ENCODE measurements around the gene FBXO24.
"Not testable (repeated sequence)": the region's sequence is repeated elsewhere in the genome, so short reads cannot be mapped to it uniquely, and the experiment has no call there.

FBXO24 gene

DNA sequence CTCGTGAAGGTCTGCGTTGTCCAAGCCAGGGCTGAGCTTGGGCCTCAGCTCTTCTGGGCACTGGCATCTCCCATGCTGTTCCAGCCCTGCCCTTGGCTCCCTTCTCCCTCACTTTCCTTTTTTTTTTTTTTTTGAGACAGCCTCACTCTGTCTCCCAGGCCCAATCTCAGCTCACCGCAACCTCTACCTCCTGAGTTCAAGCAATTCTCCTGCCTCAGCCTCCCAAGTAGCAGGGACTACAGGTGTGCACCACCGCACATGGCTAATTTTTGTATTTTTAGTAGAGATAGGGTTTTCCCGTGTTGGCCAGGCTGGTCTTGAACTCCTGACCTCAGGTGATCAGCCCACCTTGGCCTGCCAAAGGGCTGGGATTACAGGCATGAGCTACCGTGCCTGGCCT lies 21.7 kb upstream of the FBXO24 start:
- H3K4me1 ChIP-seq (ENCODE audit: control insufficient read depth, insufficient read depth, low read length); H3K27ac ChIP-seq (ENCODE audit: extremely low read depth, low read depth, low read length); H3K9me3 ChIP-seq (ENCODE audit: control insufficient read depth, insufficient read depth, low read depth, low read length); H3K4me3 ChIP-seq (ENCODE audit: low read depth, low read length): not testable (repeated sequence)
- 0 out of 2 replicates have a peak, but pooled peaks have one; percentile 28 for TF ChIP-seq ZNF785 (tag by site-specific recombination; IDR thresholded peaks at IDR 0.05)
- POLR2A ChIA-PET, result interaction anchor here (0.5 to 4.4 kb wide), 2 partner anchors 22 to 99 kb away, joined by 3 to 26 read pairs; partner anchors contain the start of genes FBXO24 and LRCH4
- CTCF ChIA-PET, result interaction anchor here (0.6 to 3.4 kb wide), 25 partner anchors 8 to 502 kb away, joined by 3 to 37 read pairs (median 5); partner anchors contain the start of genes FBXO24, GNB2, LRCH4 and PCOLCE
- peaks cover 0 to 13% of the 10 kb centered on the region in 2 experiments; a peak in 1 of 3 replicates for H3K36me3 ChIP-seq (ENCODE audit: control insufficient read depth in 2 of 2, insufficient read depth in 1 of 2, low read length in 2 of 2)

DNA sequence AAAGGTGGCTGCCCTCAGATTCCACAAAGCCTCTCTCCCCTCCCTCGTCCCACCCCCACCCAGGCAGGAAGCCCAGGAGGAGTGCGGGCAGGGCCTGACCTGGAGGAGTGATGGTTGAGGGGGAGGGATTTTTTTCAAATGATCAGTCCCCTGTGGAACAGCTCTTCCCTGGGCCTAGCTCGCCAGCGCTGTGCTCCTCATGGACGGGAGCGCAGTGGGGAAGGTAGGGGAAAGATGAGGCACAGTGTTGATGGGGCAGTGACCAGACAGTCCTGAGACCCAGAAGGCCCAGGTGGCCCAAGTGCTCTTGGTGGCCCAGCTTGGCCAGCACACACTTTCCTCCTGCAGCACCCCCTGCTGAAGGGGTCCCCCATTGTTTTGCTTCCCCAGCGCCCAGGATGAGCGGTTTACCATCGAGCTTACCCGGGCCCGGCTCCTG lies 21.0 kb upstream of the FBXO24 start:
- Histone ChIP-seq H3K36me3 (ENCODE audit: control insufficient read depth in 2 of 2, insufficient read depth in 1 of 2, low read length in 2 of 2) (peaks cover 0 to 13% of the 10 kb centered on the region in 2 experiments; a peak in 1 of 3 replicates), H3K9me3 (ENCODE audit: control insufficient read depth, insufficient read depth, low read depth, low read length) (no peaks in the 10 kb centered on the region), H3K4me1 (ENCODE audit: control insufficient read depth, insufficient read depth, low read length) (0 out of 2 replicates have a peak, but pooled peaks cover under 1% of the 10 kb centered on the region), H3K4me3 (ENCODE audit: low read depth, low read length) (no peak overlapping the region), H3K27ac (ENCODE audit: extremely low read depth, low read depth, low read length) (no peak overlapping the region)
- ChIA-PET POLR2A (interaction anchor here (4.4 kb wide), 1 partner anchor 21 kb away, joined by 26 read pairs; the partner anchor contains the start of genes FBXO24 and LRCH4), CTCF (interaction anchor here (0.7 to 3.4 kb wide), 13 partner anchors 10 to 160 kb away, joined by 3 to 37 read pairs (median 7); partner anchors contain the start of genes FBXO24, GNB2 and LRCH4)
- TF ChIP-seq EGR2 (tag by site-specific recombination; IDR thresholded peaks at IDR 0.05; ENCODE audit: low read depth), result peak; percentile 27; the same call in 1 of the 2 replicates
- no peak for TF ChIP-seq ZSCAN4 (tag by site-specific recombination; IDR thresholded peaks at IDR 0.05)
- TF ChIP-seq TCF7L2 (IDR thresholded peaks at IDR 0.05; ENCODE audit: borderline replicate concordance, low read depth, low read length), result no peak
- no peak for TF ChIP-seq ZNF513 (tag by site-specific recombination; IDR thresholded peaks at IDR 0.05)

- Histone ChIP-seq H3K9me3 (ENCODE audit: control insufficient read depth, insufficient read depth, low read depth, low read length) (no peaks in the 10 kb centered on the region), H3K36me3 (ENCODE audit: control insufficient read depth in 2 of 2, insufficient read depth in 1 of 2, low read length in 2 of 2) (peaks cover 0 to 9% of the 10 kb centered on the region in 2 experiments; a peak in 1 of 3 replicates), H3K27ac (ENCODE audit: extremely low read depth, low read depth, low read length) (no peak overlapping the region), H3K4me3 (ENCODE audit: low read depth, low read length) (no peak overlapping the region), H3K4me1 (ENCODE audit: control insufficient read depth, insufficient read depth, low read length) (peaks cover 2% of the 10 kb centered on the region; the same call in 1 of the 2 replicates)
- ChIA-PET CTCF (interaction anchor here (0.9 to 3.4 kb wide), 8 partner anchors 11 to 160 kb away, joined by 3 to 37 read pairs (median 10); partner anchors contain the start of genes FBXO24 and LRCH4), POLR2A (interaction anchor here (0.6 to 4.4 kb wide), 3 partner anchors 20 to 127 kb away, joined by 3 to 26 read pairs (median 5); partner anchors contain the start of genes AGFG2, FBXO24 and LRCH4)
- TF ChIP-seq ZFP3 (tag by site-specific recombination; IDR thresholded peaks at IDR 0.05; ENCODE audit: low read depth) (no peak), ZNF223 (tag by site-specific recombination; IDR thresholded peaks at IDR 0.05) (no peak), ZNF76 (tag by site-specific recombination; IDR thresholded peaks at IDR 0.05; ENCODE audit: borderline replicate concordance, low read depth) (no peak), ZNF621 (tag by site-specific recombination; IDR thresholded peaks at IDR 0.05) (no peak), ZNF184 (tag by site-specific recombination; IDR thresholded peaks at IDR 0.05) (no peak), GLI4 (tag by site-specific recombination; IDR thresholded peaks at IDR 0.05) (no peak), ZNF830 (tag by site-specific recombination; IDR thresholded peaks at IDR 0.05; ENCODE audit: low read depth) (no peak), PRDM1 (tag by site-specific recombination; IDR thresholded peaks at IDR 0.05) (no peak), ZNF157 (tag by site-specific recombination; IDR thresholded peaks at IDR 0.05) (no peak), ZFP41 (tag by site-specific recombination; IDR thresholded peaks at IDR 0.05; ENCODE audit: borderline replicate concordance) (no peak)
- TF ChIP-seq, protein P1, sequence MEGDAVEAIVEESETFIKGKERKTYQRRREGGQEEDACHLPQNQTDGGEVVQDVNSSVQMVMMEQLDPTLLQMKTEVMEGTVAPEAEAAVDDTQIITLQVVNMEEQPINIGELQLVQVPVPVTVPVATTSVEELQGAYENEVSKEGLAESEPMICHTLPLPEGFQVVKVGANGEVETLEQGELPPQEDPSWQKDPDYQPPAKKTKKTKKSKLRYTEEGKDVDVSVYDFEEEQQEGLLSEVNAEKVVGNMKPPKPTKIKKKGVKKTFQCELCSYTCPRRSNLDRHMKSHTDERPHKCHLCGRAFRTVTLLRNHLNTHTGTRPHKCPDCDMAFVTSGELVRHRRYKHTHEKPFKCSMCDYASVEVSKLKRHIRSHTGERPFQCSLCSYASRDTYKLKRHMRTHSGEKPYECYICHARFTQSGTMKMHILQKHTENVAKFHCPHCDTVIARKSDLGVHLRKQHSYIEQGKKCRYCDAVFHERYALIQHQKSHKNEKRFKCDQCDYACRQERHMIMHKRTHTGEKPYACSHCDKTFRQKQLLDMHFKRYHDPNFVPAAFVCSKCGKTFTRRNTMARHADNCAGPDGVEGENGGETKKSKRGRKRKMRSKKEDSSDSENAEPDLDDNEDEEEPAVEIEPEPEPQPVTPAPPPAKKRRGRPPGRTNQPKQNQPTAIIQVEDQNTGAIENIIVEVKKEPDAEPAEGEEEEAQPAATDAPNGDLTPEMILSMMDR (tag by site-specific recombination; IDR thresholded peaks at IDR 0.05), result no peak
- TF ChIP-seq, protein P2, sequence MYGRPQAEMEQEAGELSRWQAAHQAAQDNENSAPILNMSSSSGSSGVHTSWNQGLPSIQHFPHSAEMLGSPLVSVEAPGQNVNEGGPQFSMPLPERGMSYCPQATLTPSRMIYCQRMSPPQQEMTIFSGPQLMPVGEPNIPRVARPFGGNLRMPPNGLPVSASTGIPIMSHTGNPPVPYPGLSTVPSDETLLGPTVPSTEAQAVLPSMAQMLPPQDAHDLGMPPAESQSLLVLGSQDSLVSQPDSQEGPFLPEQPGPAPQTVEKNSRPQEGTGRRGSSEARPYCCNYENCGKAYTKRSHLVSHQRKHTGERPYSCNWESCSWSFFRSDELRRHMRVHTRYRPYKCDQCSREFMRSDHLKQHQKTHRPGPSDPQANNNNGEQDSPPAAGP (tag by site-specific recombination; IDR thresholded peaks at IDR 0.05), result no peak
- TF ChIP-seq, protein P3, sequence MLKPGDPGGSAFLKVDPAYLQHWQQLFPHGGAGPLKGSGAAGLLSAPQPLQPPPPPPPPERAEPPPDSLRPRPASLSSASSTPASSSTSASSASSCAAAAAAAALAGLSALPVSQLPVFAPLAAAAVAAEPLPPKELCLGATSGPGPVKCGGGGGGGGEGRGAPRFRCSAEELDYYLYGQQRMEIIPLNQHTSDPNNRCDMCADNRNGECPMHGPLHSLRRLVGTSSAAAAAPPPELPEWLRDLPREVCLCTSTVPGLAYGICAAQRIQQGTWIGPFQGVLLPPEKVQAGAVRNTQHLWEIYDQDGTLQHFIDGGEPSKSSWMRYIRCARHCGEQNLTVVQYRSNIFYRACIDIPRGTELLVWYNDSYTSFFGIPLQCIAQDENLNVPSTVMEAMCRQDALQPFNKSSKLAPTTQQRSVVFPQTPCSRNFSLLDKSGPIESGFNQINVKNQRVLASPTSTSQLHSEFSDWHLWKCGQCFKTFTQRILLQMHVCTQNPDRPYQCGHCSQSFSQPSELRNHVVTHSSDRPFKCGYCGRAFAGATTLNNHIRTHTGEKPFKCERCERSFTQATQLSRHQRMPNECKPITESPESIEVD (tag by site-specific recombination; IDR thresholded peaks at IDR 0.05), result no peak
- TF ChIP-seq, protein P4, sequence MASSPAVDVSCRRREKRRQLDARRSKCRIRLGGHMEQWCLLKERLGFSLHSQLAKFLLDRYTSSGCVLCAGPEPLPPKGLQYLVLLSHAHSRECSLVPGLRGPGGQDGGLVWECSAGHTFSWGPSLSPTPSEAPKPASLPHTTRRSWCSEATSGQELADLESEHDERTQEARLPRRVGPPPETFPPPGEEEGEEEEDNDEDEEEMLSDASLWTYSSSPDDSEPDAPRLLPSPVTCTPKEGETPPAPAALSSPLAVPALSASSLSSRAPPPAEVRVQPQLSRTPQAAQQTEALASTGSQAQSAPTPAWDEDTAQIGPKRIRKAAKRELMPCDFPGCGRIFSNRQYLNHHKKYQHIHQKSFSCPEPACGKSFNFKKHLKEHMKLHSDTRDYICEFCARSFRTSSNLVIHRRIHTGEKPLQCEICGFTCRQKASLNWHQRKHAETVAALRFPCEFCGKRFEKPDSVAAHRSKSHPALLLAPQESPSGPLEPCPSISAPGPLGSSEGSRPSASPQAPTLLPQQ (tag by site-specific recombination; IDR thresholded peaks at IDR 0.05), result no peak
These were observed 20.1 kb upstream of the FBXO24 start for GRCh38 chr7:100566018-100566531.
